ENCODE data around the gene GLI3. TPM values are rescaled to one million over a fixed set of nuclear protein-coding genes. Genes with fewer than 3 reads are reported as not detected.

Gene GLI3
- total RNA-seq, 6 experiments from 2014 or later: 0.12 to 0.95 (median 0.21) TPM

GRCh38 chr7:42097752-42098151 lies 139.3 kb downstream of the GLI3 start:
- no peak overlapping the region for H3K27ac ChIP-seq
- WGBS (ENCODE audit: insufficient coverage, low coverage, low lambda C conversion rate, missing lambda C conversion rate): 61% methylated on average over 5 of the region's 5 CpGs
- no peak for TF ChIP-seq CTCF (IDR thresholded peaks at IDR 0.05)
- no peak for TF ChIP-seq POLR2A (IDR thresholded peaks at IDR 0.05)
- ATAC-seq (no peak), DNase-seq (no peak)
- H3K4me3 ChIP-seq: no peak overlapping the region
- intact Hi-C loops (cut with DNase I): no loop called here
- H3K27me3 ChIP-seq: no peaks in the 10 kb centered on the region
- no peaks in the 10 kb centered on the region for H3K4me1 ChIP-seq
- H3K36me3 ChIP-seq: no peaks in the 10 kb centered on the region
- H3K9me3 ChIP-seq: no peaks in the 10 kb centered on the region

GRCh38 chr7:42096681-42097561 lies 140.1 kb downstream of the GLI3 start:
- Histone ChIP-seq H3K9me3 (no peaks in the 10 kb centered on the region), H3K27me3 (no peaks in the 10 kb centered on the region), H3K36me3 (no peaks in the 10 kb centered on the region), H3K4me3 (no peak overlapping the region), H3K27ac (no peak overlapping the region), H3K4me1 (no peaks in the 10 kb centered on the region)
- DNase-seq (no peak), ATAC-seq (no peak)
- intact Hi-C loops (cut with DNase I): no loop called here
- WGBS (ENCODE audit: insufficient coverage, low coverage, low lambda C conversion rate, missing lambda C conversion rate): 51% methylated on average over 7 of the region's 11 CpGs
- no peak for TF ChIP-seq CTCF (IDR thresholded peaks at IDR 0.05)
- TF ChIP-seq POLR2A (IDR thresholded peaks at IDR 0.05): no peak

GRCh38 chr7:42096268-42096667 lies 140.7 kb downstream of the GLI3 start:
- Histone ChIP-seq H3K9me3 (no peaks in the 10 kb centered on the region), H3K36me3 (no peaks in the 10 kb centered on the region), H3K27ac (no peak overlapping the region), H3K4me3 (no peak overlapping the region), H3K4me1 (no peaks in the 10 kb centered on the region), H3K27me3 (no peaks in the 10 kb centered on the region)
- no peak for DNase-seq
- no peak for TF ChIP-seq POLR2A (IDR thresholded peaks at IDR 0.05)
- no peak for TF ChIP-seq CTCF (IDR thresholded peaks at IDR 0.05)
- no peak for ATAC-seq
- intact Hi-C loops (cut with DNase I): no loop called here
- 48% methylated on average over 3 of the region's 8 CpGs for WGBS (ENCODE audit: insufficient coverage, low coverage, low lambda C conversion rate, missing lambda C conversion rate)

GRCh38 chr7:42095791-42096190 lies 141.2 kb downstream of the GLI3 start:
- 41% methylated on average over 6 of the region's 7 CpGs for WGBS (ENCODE audit: insufficient coverage, low coverage, low lambda C conversion rate, missing lambda C conversion rate)

More at GRCh38 chr7:42095791-42096190, 141.2 kb downstream of the GLI3 start:
- H3K9me3 ChIP-seq: no peaks in the 10 kb centered on the region
- no peaks in the 10 kb centered on the region for H3K27me3 ChIP-seq
- no peaks in the 10 kb centered on the region for H3K36me3 ChIP-seq
- ATAC-seq: no peak
- DNase-seq: no peak
- intact Hi-C loops (cut with DNase I): no loop called here
- no peaks in the 10 kb centered on the region for H3K4me1 ChIP-seq
- TF ChIP-seq CTCF (IDR thresholded peaks at IDR 0.05) (no peak), POLR2A (IDR thresholded peaks at IDR 0.05) (no peak)
- H3K27ac ChIP-seq: no peak overlapping the region
- H3K4me3 ChIP-seq: no peak overlapping the region
